A549 (cell line): Measurements from ENCODE around the gene GALNT18. TPM values are rescaled to one million over a fixed set of nuclear protein-coding genes. Genes with fewer than 3 reads are reported as not detected.

Source experiments
- ATAC-seq, 2 experiments: fragments of 200-7000 bp in 1 of 2; fragments of >200 bp in 1 of 2; cut with Nextera tagmentation in 1 of 2; cut with Tn5 transposase in 1 of 2; 3 replicates each; pipeline versions ENCODE4 v1.8.0 to v1.9.1; 2018 to 2020; ENCODE audit warnings: mild to moderate bottlenecking in 1 of 2, moderate library complexity in 1 of 2
- CTCF ChIA-PET: fragments of 300-600 bp; sonication (Branson Sonifier 250); formaldehyde crosslinking; extraction: SDS; loops from one replicate; lab custom pipeline; 2021; ENCODE audit warnings: antibody characterized with exemption, inconsistent platforms; lab: Yijun Ruan, JAX
- POLR2A ChIA-PET: fragments of 350-600 bp; formaldehyde crosslinking; extraction: SDS; loops from one replicate; lab custom pipeline; 2021; ENCODE audit warnings: antibody characterized with exemption, inconsistent platforms; lab: Yijun Ruan, JAX
- DNase-seq, 2 experiments: peaks; one replicate each; pipeline versions ENCODE4 v3.0.0 to v3.0.0-alpha.2; 2011 to 2016; ENCODE audit warnings: low read depth in 1 of 2, low spot score in 1 of 2
- FAIRE-seq: peaks from 2 replicates; lab custom pipeline; 2011; peaks lifted over from hg19 to GRCh38; lab: Jason Lieb, UNC
- H3K27ac ChIP-seq, 2 experiments: fragments of >200 bp; sonication (Bioruptor Twin); formaldehyde crosslinking; 3 replicates each; pipeline ENCODE4 v1.5.1; 2016 to 2017
- H3K4me1 ChIP-seq: fragments of >200 bp; sonication (Bioruptor Twin); formaldehyde crosslinking; 3 replicates; pipeline ENCODE4 v1.6.1; 2016
- H3K4me2 ChIP-seq: fragments of >200 bp; sonication (Bioruptor Twin); formaldehyde crosslinking; 3 replicates; pipeline ENCODE4 v1.6.1; 2016
- H3K4me3 ChIP-seq: fragments of >200 bp; sonication (Bioruptor Twin); formaldehyde crosslinking; 3 replicates; pipeline ENCODE4 v1.5.1; 2016
- H3K9me3 ChIP-seq: fragments of >200 bp; sonication (Bioruptor Twin); formaldehyde crosslinking; 3 replicates; pipeline ENCODE4 v1.6.1; 2016
- BHLHE40 ChIP-seq: IDR thresholded peaks from 2 replicates; pipeline ENCODE4 v1.6.1; 2012; ENCODE audit warnings: low read depth, low read length, inconsistent platforms
- CBX2 ChIP-seq: fragments of 200-600 bp; sonication (generic); IDR thresholded peaks from 2 replicates; pipeline ENCODE4 v1.6.1; 2016; ENCODE audit warnings: low read depth, mild to moderate bottlenecking, borderline replicate concordance
- CHD2 ChIP-seq: fragments of 150-350 bp; IDR thresholded peaks from 2 replicates; pipeline ENCODE4 v1.6.1; 2014; ENCODE audit warnings: low read length; ENCODE audit not compliant: partially characterized antibody
- ELK1 ChIP-seq: fragments of 150-350 bp; IDR thresholded peaks from 2 replicates; pipeline ENCODE4 v1.6.1; 2014; ENCODE audit warnings: low read depth, mild to moderate bottlenecking, low read length
- FOSB ChIP-seq: fragments of 250-450 bp; sonication (Bioruptor Pico); IDR thresholded peaks from 2 replicates; pipeline ENCODE4 v1.5.0; 2020; ENCODE audit warnings: mild to moderate bottlenecking, moderate library complexity
- FOXS1 ChIP-seq: fragments of 250-450 bp; sonication (Bioruptor Pico); IDR thresholded peaks from 2 replicates; pipeline ENCODE4 v1.5.0; 2020; ENCODE audit warnings: mild to moderate bottlenecking, moderate library complexity
- HOXA7 ChIP-seq: fragments of 250-450 bp; sonication (Bioruptor Pico); IDR thresholded peaks from 2 replicates; pipeline ENCODE4 v1.5.0; 2020; ENCODE audit warnings: mild to moderate bottlenecking, moderate library complexity
- HOXB5 ChIP-seq: fragments of 250-450 bp; sonication (Bioruptor Pico); IDR thresholded peaks from 2 replicates; pipeline ENCODE4 v1.5.0; 2020; ENCODE audit warnings: mild to moderate bottlenecking, moderate library complexity
- JUN ChIP-seq, 2 experiments: fragments of >200 bp; sonication (Bioruptor Twin); formaldehyde crosslinking; IDR thresholded peaks; 2 replicates in 1 of 2; 3 replicates in 1 of 2; pipeline ENCODE4 v1.6.1; 2016 to 2017
- MAFK ChIP-seq: fragments of 450-650 bp; IDR thresholded peaks from 2 replicates; pipeline ENCODE4 v1.6.1; 2014; ENCODE audit not compliant: partially characterized antibody
- MYC ChIP-seq: IDR thresholded peaks from 2 replicates; pipeline ENCODE4 v1.6.1; 2012; ENCODE audit warnings: mild to moderate bottlenecking, inconsistent platforms, low read length, improper control_type of control experiment, borderline replicate concordance
- NPAS2 ChIP-seq: fragments of 250-450 bp; sonication (Bioruptor Pico); IDR thresholded peaks from 2 replicates; pipeline ENCODE4 v1.8.0; 2022; ENCODE audit warnings: mild to moderate bottlenecking, moderate library complexity, borderline replicate concordance
- RARB ChIP-seq: fragments of 250-450 bp; sonication (Bioruptor Pico); IDR thresholded peaks from 2 replicates; pipeline ENCODE4 v1.8.0; 2021; ENCODE audit warnings: mild to moderate bottlenecking, moderate library complexity
- REST ChIP-seq: fragments of 200-600 bp; sonication (generic); IDR thresholded peaks from 2 replicates; pipeline ENCODE4 v1.6.1; 2016; ENCODE audit warnings: antibody characterized with exemption, mild to moderate bottlenecking, moderate library complexity
- SMC3 ChIP-seq: fragments of >200 bp; sonication (Bioruptor Twin); formaldehyde crosslinking; IDR thresholded peaks from 3 replicates; pipeline ENCODE4 v1.6.1; 2018; ENCODE audit warnings: inconsistent platforms
- SREBF2 ChIP-seq: fragments of 450-650 bp; IDR thresholded peaks from 2 replicates; pipeline ENCODE4 v1.6.1; 2014; ENCODE audit warnings: mild to moderate bottlenecking, moderate library complexity
- TFCP2L1 ChIP-seq: fragments of 250-450 bp; sonication (Bioruptor Pico); IDR thresholded peaks from 2 replicates; pipeline ENCODE4 v1.5.0; 2021; ENCODE audit warnings: mild to moderate bottlenecking
- TP53 ChIP-seq: fragments of 250-450 bp; sonication (Bioruptor Pico); IDR thresholded peaks from 2 replicates; pipeline ENCODE4 v1.5.0; 2021; ENCODE audit warnings: mild to moderate bottlenecking, moderate library complexity
- USF2 ChIP-seq: fragments of 450-650 bp; IDR thresholded peaks from 2 replicates; pipeline ENCODE4 v1.6.1; 2014; ENCODE audit warnings: antibody characterized with exemption
- ZC3H11A ChIP-seq: fragments of 450-650 bp; IDR thresholded peaks from 2 replicates; pipeline ENCODE4 v1.6.1; 2014; ENCODE audit warnings: antibody characterized with exemption, mild to moderate bottlenecking
- ZNF302 ChIP-seq: fragments of 250-450 bp; sonication (Bioruptor Pico); IDR thresholded peaks from 2 replicates; pipeline ENCODE4 v1.9.0; 2021; ENCODE audit warnings: inconsistent platforms, mild to moderate bottlenecking, moderate library complexity
- WGBS: methylation state at CpG from one replicate; pipeline ENCODE4 v1.1.6; 2017; ENCODE audit errors: missing lambda C conversion rate; 5-methylcytosine and 5-hydroxymethylcytosine counted together
- polyA plus RNA-seq, 4 experiments: library from polyadenylated mRNA; depleted of rRNA in 3 of 4; stranded (reverse); fragments of >200 nt; fragmentation: RNase III in 1 of 4; extraction: RNeasy Plus Mini Kit Qiagen cat#74134 plus additional on column Dnase treatment in 1 of 4; gene quantifications; 2 replicates in 3 of 4; 3 replicates in 1 of 4; pipeline ENCODE4 v1.2.3, GENCODE V29; 2011 to 2017
- TF ChIP-seq, protein P1 (sequence below): IDR thresholded peaks from 2 replicates; pipeline ENCODE4 v1.6.1; 2012

GALNT18 gene
- polyA plus RNA-seq, 2 of the 4 experiments (the other 2 are of a cell fraction): 6.7 to 16.1 TPM

DNA sequence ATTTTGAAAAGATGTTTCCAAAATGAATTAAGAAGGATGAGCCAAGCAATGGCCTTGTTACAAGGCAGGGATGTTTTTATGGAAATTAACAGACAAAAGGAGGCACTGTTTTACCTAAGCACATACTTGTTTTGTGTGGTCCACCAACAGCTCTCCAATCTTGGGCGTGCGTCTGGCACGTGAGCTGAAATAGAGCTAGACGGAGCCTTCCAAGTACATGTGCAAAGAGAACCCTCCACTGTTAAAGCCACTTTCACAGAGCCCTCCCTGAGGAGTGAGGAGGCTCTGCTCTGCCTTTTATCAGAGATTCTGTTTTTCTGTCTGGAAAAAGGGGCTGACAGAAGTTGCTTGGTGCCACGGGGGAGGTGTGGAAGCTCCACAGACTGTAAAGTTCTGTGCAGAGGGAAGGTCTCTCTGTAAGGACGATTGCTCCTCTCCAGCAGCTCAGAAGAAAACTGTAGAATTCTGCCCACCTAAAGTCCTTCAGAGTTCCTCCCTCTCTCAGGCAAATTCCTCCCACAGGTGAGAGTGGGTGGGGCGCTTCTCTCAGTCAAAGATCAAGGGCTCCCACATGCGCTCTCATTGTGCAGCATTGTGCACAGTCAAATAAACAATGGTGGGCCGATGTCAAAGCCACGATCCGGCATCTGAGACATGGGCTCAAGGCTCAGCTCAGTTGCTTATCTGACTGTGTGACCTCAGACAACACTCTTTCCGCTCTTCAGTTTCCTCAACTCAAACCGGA, 176.2 kb downstream of the GALNT18 start (continued):
- TF ChIP-seq REST: no peak
- no peak for TF ChIP-seq ZNF302 (CRISPR knock-in tag)
- no peak for TF ChIP-seq CBX2
- TF ChIP-seq ELK1: no peak
- TF ChIP-seq TP53 (CRISPR knock-in tag): no peak

GRCh38 chr11:11444804-11445131, 177.0 kb downstream of the GALNT18 start:
- WGBS: 72% methylated on average over 5 of the region's 5 CpGs
- ATAC-seq (no peak), FAIRE-seq (no peak), DNase-seq (no peak)
- TF ChIP-seq NPAS2 (CRISPR knock-in tag) (no peak), TP53 (CRISPR knock-in tag) (no peak), ZNF302 (CRISPR knock-in tag) (no peak), ZC3H11A (no peak), USF2 (no peak)
- ChIA-PET CTCF (no interaction called here), POLR2A (no interaction called here)
- Histone ChIP-seq H3K27ac (peak overlapping the region in 1 of 2 experiments; percentile 40; a peak in 1 of 6 replicates), H3K4me1 (peaks cover 35% of the 10 kb centered on the region), H3K4me3 (no peak overlapping the region), H3K9me3 (no peaks in the 10 kb centered on the region), H3K4me2 (no peak overlapping the region)

DNA sequence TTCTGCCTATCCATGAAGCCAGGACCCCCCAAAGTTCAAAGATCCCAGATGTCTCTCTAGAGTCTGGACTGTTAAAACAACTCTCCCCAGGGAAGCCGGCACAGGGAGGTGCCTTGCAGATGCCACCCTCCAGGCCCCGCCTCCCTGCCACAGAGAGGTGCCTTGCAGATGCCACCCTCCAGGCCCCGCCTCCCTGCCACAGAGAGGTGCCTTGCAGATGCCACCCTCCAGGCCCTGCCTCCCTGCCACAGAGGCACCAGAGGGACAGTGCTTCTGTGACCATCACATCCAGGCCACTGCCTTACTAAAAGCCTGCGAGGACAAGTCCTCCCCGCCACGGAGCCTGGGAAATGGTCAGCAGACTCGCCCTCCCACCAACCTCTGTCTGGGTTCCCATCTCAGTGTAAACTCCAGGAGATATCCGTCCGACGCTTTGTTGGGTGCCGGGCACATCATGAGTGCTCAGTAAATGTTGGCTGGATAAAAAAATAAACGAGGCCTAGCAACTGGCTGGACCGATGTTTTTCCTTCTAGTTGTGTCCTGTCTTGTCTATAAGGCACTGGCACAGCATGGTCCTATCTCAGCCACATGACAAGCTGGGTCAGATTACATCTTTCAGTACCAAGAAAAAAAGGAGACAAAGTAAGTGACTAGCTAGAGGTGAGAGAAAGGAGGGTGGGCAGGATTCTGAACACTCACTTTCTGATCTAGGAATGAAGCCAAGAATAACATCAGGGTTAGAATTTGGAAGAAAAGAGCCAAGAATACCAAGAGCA, 177.6 kb downstream of the GALNT18 start:
- Histone ChIP-seq H3K27ac (peak overlapping the region; percentile 9 to 40; a peak in 3 of 6 replicates), H3K4me3 (no peak overlapping the region), H3K9me3 (no peaks in the 10 kb centered on the region), H3K4me2 (no peak overlapping the region), H3K4me1 (peaks cover 31% of the 10 kb centered on the region)
- POLR2A ChIA-PET: no interaction called here
- 80% methylated on average over 13 of the region's 13 CpGs for WGBS
- no peak for FAIRE-seq
- DNase-seq: no peak
- TF ChIP-seq, protein P1, sequence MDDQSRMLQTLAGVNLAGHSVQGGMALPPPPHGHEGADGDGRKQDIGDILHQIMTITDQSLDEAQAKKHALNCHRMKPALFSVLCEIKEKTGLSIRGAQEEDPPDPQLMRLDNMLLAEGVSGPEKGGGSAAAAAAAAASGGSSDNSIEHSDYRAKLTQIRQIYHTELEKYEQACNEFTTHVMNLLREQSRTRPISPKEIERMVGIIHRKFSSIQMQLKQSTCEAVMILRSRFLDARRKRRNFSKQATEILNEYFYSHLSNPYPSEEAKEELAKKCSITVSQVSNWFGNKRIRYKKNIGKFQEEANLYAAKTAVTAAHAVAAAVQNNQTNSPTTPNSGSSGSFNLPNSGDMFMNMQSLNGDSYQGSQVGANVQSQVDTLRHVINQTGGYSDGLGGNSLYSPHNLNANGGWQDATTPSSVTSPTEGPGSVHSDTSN: no peak
- TF ChIP-seq RARB (CRISPR knock-in tag): no peak
- TF ChIP-seq FOSB (CRISPR knock-in tag): no peak
- no peak for TF ChIP-seq HOXB5
- no peak for TF ChIP-seq CBX2
- TF ChIP-seq MAFK: no peak
- TF ChIP-seq CHD2: no peak
- no peak for TF ChIP-seq USF2
- TF ChIP-seq FOXS1 (CRISPR knock-in tag): no peak
- TF ChIP-seq JUN (IDR thresholded peaks at IDR 0.05): no peak
- TF ChIP-seq SMC3: no peak
- no peak for TF ChIP-seq TFCP2L1 (CRISPR knock-in tag)
- no peak for TF ChIP-seq MYC
- TF ChIP-seq SREBF2: no peak
- TF ChIP-seq HOXA7 (CRISPR knock-in tag): no peak
- no peak for TF ChIP-seq BHLHE40
- TF ChIP-seq, all 56 proteins: peak for 0
- no peak for ATAC-seq
- CTCF ChIA-PET: no interaction called here
